K562 (cell line): ENCODE measurements around the gene RARRES2. TPM values are rescaled to one million over a fixed set of nuclear protein-coding genes. Genes with fewer than 3 reads are reported as not detected.

Source experiments
- FOXK1 ChIP-seq: sonication (generic); formaldehyde crosslinking; IDR thresholded peaks from 2 replicates; pipeline ENCODE4 v1.8.0; 2022; ENCODE audit warnings: missing genetic modification reagents, mild to moderate bottlenecking, borderline replicate concordance
- HDAC1 ChIP-seq, 2 experiments: fragments of 450-650 bp; IDR thresholded peaks; 2 replicates each; pipeline ENCODE4 v1.6.1; 2016 to 2017; ENCODE audit warnings: inconsistent platforms in 1 of 2, mild to moderate bottlenecking in 1 of 2, moderate library complexity in 1 of 2
- MGA ChIP-seq: fragments of 450-650 bp; IDR thresholded peaks from 2 replicates; pipeline ENCODE4 v1.6.1; 2016; ENCODE audit warnings: mild to moderate bottlenecking, moderate library complexity
- MLLT1 ChIP-seq, 2 experiments: fragments of 450-650 bp; IDR thresholded peaks; 2 replicates each; pipeline ENCODE4 v1.6.1; 2016
- MYC ChIP-seq, 2 experiments: fragments of 250-450 bp in 1 of 2; sonication (Bioruptor Pico) in 1 of 2; IDR thresholded peaks; 2 replicates each; pipeline versions ENCODE4 v1.5.1 to v1.6.1; 2012 to 2021; ENCODE audit warnings: low read depth in 2 of 2, borderline replicate concordance in 1 of 2, improper control_type of control experiment in 1 of 2, low read length in 1 of 2, mild to moderate bottlenecking in 1 of 2, moderate library complexity in 1 of 2
- NR2F6 ChIP-seq: fragments of 450-650 bp; formaldehyde crosslinking; IDR thresholded peaks from 2 replicates; pipeline ENCODE4 v1.4.0; 2020; ENCODE audit warnings: mild to moderate bottlenecking
- PCBP2 ChIP-seq: fragments of 200-400 bp; formaldehyde crosslinking; IDR thresholded peaks from 2 replicates; pipeline ENCODE4 v1.6.1; 2018; ENCODE audit warnings: low read length, low read depth, mild to moderate bottlenecking, moderate library complexity; ENCODE audit not compliant: poor library complexity, severe bottlenecking
- PHB2 ChIP-seq: fragments of 450-650 bp; IDR thresholded peaks from 2 replicates; pipeline ENCODE4 v1.6.1; 2017; ENCODE audit warnings: low read depth
- SAP30 ChIP-seq: fragments of 200-600 bp; sonication (generic); IDR thresholded peaks from 2 replicates; pipeline ENCODE4 v1.6.1; 2012; ENCODE audit warnings: borderline replicate concordance, low read depth, mild to moderate bottlenecking, moderate library complexity, low read length, control low read depth, inconsistent platforms; ENCODE audit not compliant: insufficient read depth, poor library complexity, severe bottlenecking
- TOE1 ChIP-seq, 2 experiments: fragments of 450-650 bp in 1 of 2; sonication (generic) in 1 of 2; formaldehyde crosslinking in 1 of 2; IDR thresholded peaks; 2 replicates each; pipeline versions ENCODE4 v1.7.1 to v1.8.0; 2016 to 2022; ENCODE audit warnings: borderline replicate concordance in 2 of 2, mild to moderate bottlenecking in 2 of 2, antibody characterized with exemption in 1 of 2, inconsistent platforms in 1 of 2, low read depth in 1 of 2, missing genetic modification reagents in 1 of 2, moderate library complexity in 1 of 2
- TRIM24 ChIP-seq, 2 experiments: fragments of 450-650 bp; IDR thresholded peaks; 2 replicates each; pipeline ENCODE4 v1.6.1; 2016
- ZNF3 ChIP-seq: fragments of 250-450 bp; sonication (Bioruptor Pico); IDR thresholded peaks from 2 replicates; pipeline ENCODE4 v1.5.0; 2021; ENCODE audit warnings: mild to moderate bottlenecking, moderate library complexity
- polyA plus RNA-seq, 8 experiments: library from polyadenylated mRNA; depleted of rRNA in 4 of 8; stranded (reverse) in 5 of 8; unstranded in 3 of 8; fragments of >200 nt; fragmentation: Nextera tagmentation in 2 of 8; fragmentation: Illumina TruSeq in 1 of 8; extraction: Ambion mirVana in 2 of 8; extraction: Trizol in 1 of 8; gene quantifications; 2 replicates each; pipeline versions ENCODE4 v1.2.1 to v1.2.3, GENCODE V29; 2011 to 2014; ENCODE audit warnings: inconsistent platforms in 1 of 8, missing spikeins in 1 of 8
- total RNA-seq, 7 experiments: library from RNA; depleted of rRNA in 6 of 7; stranded (reverse); fragments of >200 nt in 6 of 7; fragmentation: Illumina TruSeq in 2 of 7; extraction: Trizol in 2 of 7; gene quantifications; 2 replicates each; pipeline versions ENCODE4 v1.2.1 to v1.2.3, GENCODE V29; 2011 to 2021; ENCODE audit warnings: low replicate concordance in 1 of 7

The RARRES2 gene
- total and polyA plus RNA-seq, 9 of the 15 experiments (the other 6 are each of a cell fraction or from before 2014, with no cell fraction given): 0.11 to 1.7 (median 0.23) TPM; not detected in 6

- no peak for TF ChIP-seq MGA
- TF ChIP-seq SAP30: no peak
- TF ChIP-seq ZNF3 (CRISPR knock-in tag): no peak
- TF ChIP-seq MYC (IDR thresholded peaks at IDR 0.05; ENCODE audit: low read depth, low read length): no peak
- TF ChIP-seq MYC (CRISPR knock-in tag; IDR thresholded peaks at IDR 0.05; ENCODE audit: borderline replicate concordance, low read depth): no peak
- no peak for TF ChIP-seq NR2F6 (CRISPR knock-in tag)
- TF ChIP-seq TOE1 (IDR thresholded peaks at IDR 0.05; ENCODE audit: borderline replicate concordance): peak; percentile 69; the same call in 1 of the 2 replicates
- TF ChIP-seq TOE1 (CRISPR knock-in tag; IDR thresholded peaks at IDR 0.05; ENCODE audit: borderline replicate concordance, low read depth): no peak
- TF ChIP-seq HDAC1 (IDR thresholded peaks at IDR 0.05): peak; percentile 9 to 48; a peak in 2 of 4 replicates
- TF ChIP-seq TRIM24 (IDR thresholded peaks at IDR 0.05): peak; percentile 80 to 83; a peak in 3 of 4 replicates
- peak; percentile 86 to 89; a peak in 3 of 4 replicates for TF ChIP-seq MLLT1 (IDR thresholded peaks at IDR 0.05)
- TF ChIP-seq FOXK1 (CRISPR knock-in tag): peak; percentile 72; the same call in 1 of the 2 replicates
- TF ChIP-seq PHB2: peak; percentile 49; the same call in 1 of the 2 replicates
- no peak for TF ChIP-seq PCBP2
Observed at GRCh38 chr7:150359622-150360362, 18.4 kb upstream of the RARRES2 start (continued).
